OCI-LY3 (cell line): ENCODE results near the gene MFSD11.
A peak's percentile ranks its signal among the peaks of the same experiment; 100 is the strongest.
"Not testable (repeated sequence)": the region's sequence is repeated elsewhere in the genome, so short reads cannot be mapped to it uniquely, and the experiment has no call there.

Experiments
- H2AFZ ChIP-seq: fragments of 200-600, 300-600 bp; shearing (Covaris generic); 2 replicates; pipeline ENCODE4 v1.6.0; 2014; ENCODE audit warnings: antibody characterized with exemption, low read depth, low read length
- H3K27ac ChIP-seq: fragments of 200-600, 300-600 bp; sonication (generic); 2 replicates; pipeline ENCODE4 v1.5.1; 2014; ENCODE audit warnings: mild to moderate bottlenecking, low read length, moderate library complexity, mixed read lengths
- H3K27me3 ChIP-seq: fragments of 200-600, 300-600 bp; sonication (generic); 2 replicates; pipeline ENCODE4 v1.6.1; 2014; ENCODE audit warnings: low read depth, low read length, mixed read lengths
- H3K36me3 ChIP-seq: fragments of 200-600, 300-600 bp; sonication (generic); replicated peaks from 2 replicates; pipeline ENCODE3; 2014; ENCODE audit warnings: low read depth, low read length, mixed read lengths
- H3K4me1 ChIP-seq: fragments of 300-600, 200-600 bp; sonication (generic); 2 replicates; pipeline ENCODE4 v1.6.1; 2014; ENCODE audit warnings: low read length, mixed read lengths
- H3K4me2 ChIP-seq: fragments of 200-600, 300-600 bp; sonication (generic); 2 replicates; pipeline ENCODE4 v1.6.1; 2014; ENCODE audit warnings: low read length, mixed read lengths
- H3K4me3 ChIP-seq: fragments of 300-600, 200-600 bp; sonication (generic); 2 replicates; pipeline ENCODE4 v1.5.1; 2014; ENCODE audit warnings: antibody characterized with exemption, mild to moderate bottlenecking, low read length, moderate library complexity
- H3K79me2 ChIP-seq: fragments of 300-600, 200-600 bp; shearing (Covaris generic); 2 replicates; pipeline ENCODE4 v1.6.1; 2014; ENCODE audit warnings: mild to moderate bottlenecking, low read length, mixed read lengths
- H3K9ac ChIP-seq: fragments of 300-600, 200-600 bp; shearing (Covaris generic); 2 replicates; pipeline ENCODE4 v1.6.0; 2014; ENCODE audit warnings: mild to moderate bottlenecking, low read length, moderate library complexity
- H3K9me3 ChIP-seq: fragments of 200-600, 300-600 bp; shearing (Covaris generic); 2 replicates; pipeline ENCODE4 v1.6.1; 2014; ENCODE audit warnings: low read length, mixed read lengths; ENCODE audit not compliant: insufficient read depth
- H4K20me1 ChIP-seq: fragments of 200-600, 300-600 bp; sonication (generic); 2 replicates; pipeline ENCODE4 v1.6.1; 2016; ENCODE audit warnings: low read length, mixed read lengths; ENCODE audit not compliant: insufficient read depth
- EZH2phosphoT487 ChIP-seq: fragments of 200-600 bp; shearing (Covaris generic); IDR thresholded peaks from 2 replicates; pipeline ENCODE4 v1.6.1; 2018; ENCODE audit warnings: antibody characterized with exemption, mixed run types, low read depth
- TF ChIP-seq, protein P1 (sequence below): fragments of 200-600, 300-600 bp; sonication (generic); IDR thresholded peaks from 2 replicates; pipeline ENCODE4 v1.5.1; 2014; ENCODE audit warnings: antibody characterized with exemption, low read length, low read depth

MFSD11 gene

DNA sequence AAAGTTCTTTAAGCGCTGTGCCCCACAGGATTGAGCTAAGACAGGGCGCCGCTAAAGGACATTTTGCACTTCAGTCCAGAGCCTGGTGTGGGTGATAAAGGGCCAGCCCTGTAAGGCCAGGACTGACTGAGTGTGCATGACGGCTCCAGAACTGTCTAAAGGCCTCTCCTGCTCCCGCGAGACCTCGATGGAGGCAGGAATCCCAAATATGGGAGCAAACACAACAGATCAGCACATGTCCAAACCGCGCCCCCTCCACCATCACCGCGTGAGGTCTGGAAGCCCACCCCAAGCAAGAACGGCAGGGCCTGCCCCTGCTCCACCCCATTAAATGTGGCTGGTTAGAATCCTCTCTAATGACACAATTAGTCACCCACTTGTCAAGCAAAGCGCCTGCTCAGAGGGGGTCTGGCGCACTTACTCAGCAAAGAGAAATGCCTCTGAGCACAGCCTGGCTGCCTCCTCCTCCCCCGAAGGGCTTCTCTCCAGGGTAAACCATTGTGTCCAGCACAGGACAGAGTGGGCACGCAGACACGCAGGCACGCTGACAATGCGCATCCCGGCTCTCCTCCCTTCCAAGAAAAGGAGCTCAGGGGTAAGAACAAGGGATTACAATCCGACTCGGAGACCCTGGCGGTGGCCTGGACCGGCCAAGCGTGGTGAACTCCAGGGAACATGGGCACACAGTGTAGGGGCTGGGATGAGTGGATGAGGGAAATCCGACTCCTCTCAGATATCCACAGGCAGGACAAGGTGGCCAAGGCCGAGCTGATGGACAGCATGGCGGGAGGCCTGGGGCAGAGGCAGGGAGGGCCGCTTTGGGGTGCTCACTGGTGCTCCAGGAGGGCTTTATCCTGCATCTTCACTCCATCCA is 28.6 kb upstream of the MFSD11 start:
- Histone ChIP-seq H3K4me1 (peaks cover 8% of the 10 kb centered on the region), H3K4me2 (peak overlapping the region; percentile 100), H3K9ac (peak overlapping the region; percentile 75; the same call in 1 of the 2 replicates), H3K36me3 (peaks cover 10% of the 10 kb centered on the region), H3K4me3 (peak overlapping the region; percentile 84), H3K27ac (no peak overlapping the region), H4K20me1 (peaks cover 5% of the 10 kb centered on the region; the same call in 1 of the 2 replicates), H2AFZ (no peak overlapping the region), H3K9me3 (no peaks in the 10 kb centered on the region), H3K27me3 (peaks cover 3% of the 10 kb centered on the region; the same call in 1 of the 2 replicates), H3K79me2 (peaks cover 1% of the 10 kb centered on the region)
- TF ChIP-seq, protein P1, sequence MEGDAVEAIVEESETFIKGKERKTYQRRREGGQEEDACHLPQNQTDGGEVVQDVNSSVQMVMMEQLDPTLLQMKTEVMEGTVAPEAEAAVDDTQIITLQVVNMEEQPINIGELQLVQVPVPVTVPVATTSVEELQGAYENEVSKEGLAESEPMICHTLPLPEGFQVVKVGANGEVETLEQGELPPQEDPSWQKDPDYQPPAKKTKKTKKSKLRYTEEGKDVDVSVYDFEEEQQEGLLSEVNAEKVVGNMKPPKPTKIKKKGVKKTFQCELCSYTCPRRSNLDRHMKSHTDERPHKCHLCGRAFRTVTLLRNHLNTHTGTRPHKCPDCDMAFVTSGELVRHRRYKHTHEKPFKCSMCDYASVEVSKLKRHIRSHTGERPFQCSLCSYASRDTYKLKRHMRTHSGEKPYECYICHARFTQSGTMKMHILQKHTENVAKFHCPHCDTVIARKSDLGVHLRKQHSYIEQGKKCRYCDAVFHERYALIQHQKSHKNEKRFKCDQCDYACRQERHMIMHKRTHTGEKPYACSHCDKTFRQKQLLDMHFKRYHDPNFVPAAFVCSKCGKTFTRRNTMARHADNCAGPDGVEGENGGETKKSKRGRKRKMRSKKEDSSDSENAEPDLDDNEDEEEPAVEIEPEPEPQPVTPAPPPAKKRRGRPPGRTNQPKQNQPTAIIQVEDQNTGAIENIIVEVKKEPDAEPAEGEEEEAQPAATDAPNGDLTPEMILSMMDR = no peak
- no peak for TF ChIP-seq EZH2phosphoT487

- not testable (repeated sequence) for H3K27ac ChIP-seq, H3K27me3 ChIP-seq, H4K20me1 ChIP-seq, H3K79me2 ChIP-seq, H3K9me3 ChIP-seq
- Histone ChIP-seq H3K4me2 (peak overlapping the region; percentile 100), H3K36me3 (peaks cover 13% of the 10 kb centered on the region), H3K9ac (peak overlapping the region; percentile 75), H2AFZ (peak overlapping the region; percentile 70; the same call in 1 of the 2 replicates), H3K4me3 (peak overlapping the region; percentile 84), H3K4me1 (peaks cover 12% of the 10 kb centered on the region)
Observed at GRCh38 chr17:76709951-76710862, 27.7 kb upstream of the MFSD11 start.

GRCh38 chr17:76710863-76711611 is 26.9 kb upstream of the MFSD11 start, which contains the start of gene MXRA7:
MXRA7 (minus strand) TSS chr17:76710965; CDS start chr17:76710946, 19 bp downstream.
- Histone ChIP-seq H3K4me1 (peaks cover 17% of the 10 kb centered on the region), H3K27me3 (peaks cover 3% of the 10 kb centered on the region; the same call in 1 of the 2 replicates), H3K27ac (no peak within 1 kb of the TSS), H3K4me2 (peak within 1 kb of the TSS; percentile 100), H3K9me3 (no peaks in the 10 kb centered on the region), H3K4me3 (peak within 1 kb of the TSS; percentile 84), H2AFZ (peak within 1 kb of the TSS; percentile 70; the same call in 1 of the 2 replicates), H3K79me2 (peaks cover 4% of the 10 kb centered on the region), H3K36me3 (peaks cover 20% of the 10 kb centered on the region), H3K9ac (peak within 1 kb of the TSS; percentile 75), H4K20me1 (peaks cover 13% of the 10 kb centered on the region; the same call in 1 of the 2 replicates)
- TF ChIP-seq, protein P1 = no peak
- TF ChIP-seq EZH2phosphoT487 = no peak

DNA sequence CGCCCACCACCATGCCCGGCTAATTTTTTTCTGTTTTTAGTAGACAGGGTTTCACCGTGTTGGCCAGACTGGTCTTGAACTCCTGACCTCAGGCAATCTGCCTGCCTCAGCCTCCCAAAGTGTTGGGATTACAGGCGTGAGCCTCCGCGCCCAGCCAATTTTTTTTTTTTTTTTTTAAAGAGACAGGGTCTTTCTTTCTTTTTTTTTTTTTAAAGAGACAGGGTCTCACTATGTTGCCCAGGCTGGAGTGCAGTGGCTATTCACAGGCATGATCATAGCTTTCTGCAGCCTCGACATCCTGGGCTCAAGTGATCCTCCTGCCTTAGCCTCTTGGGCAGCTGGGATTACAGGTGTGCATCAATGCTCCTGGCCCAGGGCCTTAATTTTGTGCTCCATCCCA is 25.6 kb upstream of the MFSD11 start:
- not testable (repeated sequence) for H3K27ac ChIP-seq, H3K79me2 ChIP-seq, H3K4me3 ChIP-seq, H3K4me2 ChIP-seq, H2AFZ ChIP-seq, H3K9me3 ChIP-seq, H3K27me3 ChIP-seq, H3K9ac ChIP-seq
- peaks cover 29% of the 10 kb centered on the region for H3K36me3 ChIP-seq
- H3K4me1 ChIP-seq = peaks cover 17% of the 10 kb centered on the region
- H4K20me1 ChIP-seq = peaks cover 13% of the 10 kb centered on the region; the same call in 1 of the 2 replicates
